Caco-2 (cell line): ENCODE results near the gene ABO. TPM values are rescaled to one million over a fixed set of nuclear protein-coding genes. Genes with fewer than 3 reads are reported as not detected.
"Not testable (repeated sequence)": the region's sequence is repeated elsewhere in the genome, so short reads cannot be mapped to it uniquely, and the experiment has no call there.

Experiments
- BruUV-seq: library from RNA; stranded (reverse); fragments of 400-500 nt; replicated peaks from 2 replicates; lab custom pipeline; 2021; lab: Mats Ljungman, UMichigan
- CTCF ChIA-PET: fragments of 300-600 bp; sonication (Branson Sonifier 250); formaldehyde crosslinking; loops from one replicate; lab custom pipeline; 2022; ENCODE audit warnings: antibody characterized with exemption; lab: Charles Lee
- POLR2A ChIA-PET: fragments of 300-600 bp; sonication (Branson Sonifier 250); formaldehyde crosslinking; loops from one replicate; lab custom pipeline; 2022; ENCODE audit warnings: antibody characterized with exemption; lab: Charles Lee
- DNase-seq, 2 experiments: peaks; one replicate each; pipeline versions ENCODE4 v3.0.0 to v3.0.0-alpha.2; 2020 to 2022
- H3K27me3 ChIP-seq: replicated peaks from 2 replicates; pipeline ENCODE4 v1.6.0; 2011; ENCODE audit warnings: low read length; ENCODE audit not compliant: control insufficient read depth, insufficient read depth
- H3K36me3 ChIP-seq: 2 replicates; pipeline ENCODE4 v1.5.1; 2011; ENCODE audit warnings: low read length; ENCODE audit not compliant: control insufficient read depth, insufficient read depth
- H3K4me1 ChIP-seq: fragments of 250-450 bp; sonication (Bioruptor Pico); 2 replicates; pipeline ENCODE4 v1.5.1; 2020; ENCODE audit warnings: mild to moderate bottlenecking
- H3K4me3 ChIP-seq: 2 replicates; pipeline ENCODE4 v1.5.1; 2011; ENCODE audit warnings: low read depth, mild to moderate bottlenecking, control low read depth, low read length
- H3K9me3 ChIP-seq: fragments of 250-450 bp; sonication (Bioruptor Pico); 2 replicates; pipeline ENCODE4 v1.5.1; 2020; ENCODE audit warnings: mild to moderate bottlenecking, moderate library complexity
- H3K27ac Mint-ChIP-seq: one replicate; pipeline ENCODE4 v1.8.0; 2022; ENCODE audit warnings: mixed read lengths; ENCODE audit not compliant: unreplicated experiment
- H3K27me3 Mint-ChIP-seq: one replicate; pipeline ENCODE4 v1.8.0; 2022; ENCODE audit warnings: mixed read lengths; ENCODE audit not compliant: insufficient read depth, unreplicated experiment
- H3K36me3 Mint-ChIP-seq: one replicate; pipeline ENCODE4 v1.8.0; 2022; ENCODE audit warnings: mild to moderate bottlenecking, mixed read lengths; ENCODE audit not compliant: insufficient read depth, unreplicated experiment
- H3K4me1 Mint-ChIP-seq: one replicate; pipeline ENCODE4 v1.8.0; 2022; ENCODE audit warnings: low read depth, mixed read lengths; ENCODE audit not compliant: unreplicated experiment
- H3K4me3 Mint-ChIP-seq: one replicate; pipeline ENCODE4 v1.8.0; 2022; ENCODE audit warnings: mild to moderate bottlenecking, moderate library complexity, mixed read lengths; ENCODE audit not compliant: unreplicated experiment
- H3K9me3 Mint-ChIP-seq: one replicate; pipeline ENCODE4 v1.8.0; 2022; ENCODE audit warnings: mixed read lengths; ENCODE audit not compliant: unreplicated experiment
- CTCF ChIP-seq, 2 experiments: fragments of 200-600 bp in 1 of 2; IDR thresholded peaks; 1 replicate in 1 of 2; 2 replicates in 1 of 2; pipeline versions ENCODE4 v1.5.1 to v1.8.0; 2011 to 2022; ENCODE audit warnings: antibody characterized with exemption in 1 of 2, control low read depth in 1 of 2, inconsistent platforms in 1 of 2, low read depth in 1 of 2, low read length in 1 of 2, mild to moderate bottlenecking in 1 of 2, moderate library complexity in 1 of 2; ENCODE audit not compliant: insufficient read depth in 1 of 2, severe bottlenecking in 1 of 2, unreplicated experiment in 1 of 2
- intact Hi-C: fragments of 100-400 bp; cut with micrococcal nuclease; formaldehyde crosslinking; loops from one replicate; pipeline ENCODE4 v1.10.0; 2022; ENCODE audit not compliant: unreplicated experiment
- total RNA-seq: library from RNA; stranded (reverse); gene quantifications from 2 replicates; pipeline ENCODE4 v1.2.3, GENCODE V29; 2022

The ABO gene
- total RNA-seq, 1 experiment from 2014 or later, result not detected

GRCh38 chr9:133269537-133270362 lies 5.3 kb downstream of the ABO start:
- no peaks in the 10 kb centered on the region for H3K9me3 ChIP-seq
- no TSS peak for BruUV-seq
- H3K4me3 ChIP-seq, result no peak overlapping the region
- Mint-ChIP-seq H3K27ac (no peak overlapping the region), H3K27me3 (no peaks in the 10 kb centered on the region), H3K9me3 (no peaks in the 10 kb centered on the region), H3K4me3 (no peak overlapping the region), H3K4me1 (no peaks in the 10 kb centered on the region), H3K36me3 (no peaks in the 10 kb centered on the region)
- no peak for DNase-seq
- no peak for TF ChIP-seq CTCF (IDR thresholded peaks at IDR 0.05; ENCODE audit: insufficient read depth in 1 of 2, low read depth in 1 of 2, low read length in 1 of 2, severe bottlenecking in 1 of 2, unreplicated experiment in 1 of 2)
- intact Hi-C loops, result no loop called here
- POLR2A ChIA-PET, result no interaction called here
- no peaks in the 10 kb centered on the region for H3K27me3 ChIP-seq
- CTCF ChIA-PET, result no interaction called here
- H3K36me3 ChIP-seq, result no peaks in the 10 kb centered on the region
- peaks cover 8% of the 10 kb centered on the region; the same call in 1 of the 2 replicates for H3K4me1 ChIP-seq

- H3K9me3 ChIP-seq, H3K36me3 Mint-ChIP-seq, BruUV-seq, POLR2A ChIA-PET, H3K4me1 Mint-ChIP-seq, intact Hi-C loops, DNase-seq, H3K27me3 ChIP-seq, CTCF ChIA-PET, H3K4me3 ChIP-seq, H3K27me3 Mint-ChIP-seq, H3K4me1 ChIP-seq, H3K4me3 Mint-ChIP-seq, H3K27ac Mint-ChIP-seq, H3K9me3 Mint-ChIP-seq, H3K36me3 ChIP-seq: not testable (repeated sequence)
Measured at GRCh38 chr9:133269136-133269535, 5.9 kb downstream of the ABO start.

GRCh38 chr9:133268335-133269056 lies 6.5 kb downstream of the ABO start:
- Mint-ChIP-seq H3K27ac (no peak overlapping the region), H3K4me3 (no peak overlapping the region), H3K27me3 (no peaks in the 10 kb centered on the region), H3K36me3 (no peaks in the 10 kb centered on the region), H3K4me1 (no peaks in the 10 kb centered on the region), H3K9me3 (no peaks in the 10 kb centered on the region)
- Histone ChIP-seq H3K4me1 (peaks cover 8% of the 10 kb centered on the region; the same call in 1 of the 2 replicates), H3K9me3 (no peaks in the 10 kb centered on the region), H3K27me3 (no peaks in the 10 kb centered on the region), H3K36me3 (no peaks in the 10 kb centered on the region), H3K4me3 (no peak overlapping the region)
- intact Hi-C loops, result no loop called here
- POLR2A ChIA-PET, result no interaction called here
- BruUV-seq, result no TSS peak
- CTCF ChIA-PET, result no interaction called here
- DNase-seq, result no peak
- no peak for TF ChIP-seq CTCF (IDR thresholded peaks at IDR 0.05; ENCODE audit: insufficient read depth in 1 of 2, low read depth in 1 of 2, low read length in 1 of 2, severe bottlenecking in 1 of 2, unreplicated experiment in 1 of 2)
